ENCODE results near the gene PSG2.
"Not testable (repeated sequence)": the region's sequence is repeated elsewhere in the genome, so short reads cannot be mapped to it uniquely, and the experiment has no call there.

GRCh38 chr19:43116421-43116820 lies 33.9 kb upstream of the PSG2 start:
- not testable (repeated sequence) for TF ChIP-seq CTCF (IDR thresholded peaks at IDR 0.05); POLR2A (IDR thresholded peaks at IDR 0.05; ENCODE audit: low read depth); EP300 (IDR thresholded peaks at IDR 0.05)
